Endodermal cell (in vitro differentiated cells): ENCODE measurements around the gene IGF2R. TPM values are rescaled to one million over a fixed set of nuclear protein-coding genes. Genes with fewer than 3 reads are reported as not detected.

ENCODE experiments used
- DNase-seq: peaks from one replicate; pipeline ENCODE4 v3.0.0-alpha.2; 2017
- H3K27ac ChIP-seq: 2 replicates; pipeline ENCODE4 v1.5.1; 2013; ENCODE audit warnings: mild to moderate bottlenecking, low read depth, low read length, moderate library complexity
- H3K27me3 ChIP-seq: 2 replicates; pipeline ENCODE4 v1.6.1; 2013; ENCODE audit warnings: mild to moderate bottlenecking, low read length, moderate library complexity; ENCODE audit not compliant: insufficient read depth, control insufficient read depth, poor library complexity, severe bottlenecking
- H3K36me3 ChIP-seq: 2 replicates; pipeline ENCODE4 v1.7.0; 2013; ENCODE audit warnings: mild to moderate bottlenecking, low read length, moderate library complexity; ENCODE audit not compliant: control insufficient read depth, insufficient read depth
- H3K4me1 ChIP-seq: one replicate; pipeline ENCODE4 v1.7.0; 2013; ENCODE audit warnings: low read length; ENCODE audit not compliant: control insufficient read depth, insufficient read depth
- H3K4me3 ChIP-seq: 2 replicates; pipeline ENCODE4 v1.5.1; 2013; ENCODE audit warnings: mild to moderate bottlenecking, low read length, moderate library complexity
- H3K9ac ChIP-seq: 2 replicates; pipeline ENCODE4 v1.6.1; 2013; ENCODE audit warnings: mild to moderate bottlenecking, low read length, moderate library complexity; ENCODE audit not compliant: poor library complexity, severe bottlenecking; ENCODE audit errors: extremely low read depth
- H3K9me3 ChIP-seq: 2 replicates; pipeline ENCODE4 v1.6.1; 2013; ENCODE audit warnings: mild to moderate bottlenecking, low read length, moderate library complexity; ENCODE audit not compliant: control insufficient read depth
- H3K27ac Mint-ChIP-seq: 2 replicates; pipeline ENCODE4 v1.8.0; 2020; ENCODE audit warnings: mixed read lengths
- H3K27me3 Mint-ChIP-seq: 2 replicates; pipeline ENCODE4 v1.8.0; 2021; ENCODE audit warnings: mild to moderate bottlenecking, mixed read lengths; ENCODE audit not compliant: insufficient read depth
- H3K36me3 Mint-ChIP-seq: 2 replicates; pipeline ENCODE4 v1.8.0; 2020; ENCODE audit warnings: low read depth, mixed read lengths
- H3K4me1 Mint-ChIP-seq: 2 replicates; pipeline ENCODE4 v1.8.0; 2020; ENCODE audit warnings: mixed read lengths
- H3K4me3 Mint-ChIP-seq: 2 replicates; pipeline ENCODE4 v1.8.0; 2020; ENCODE audit warnings: mild to moderate bottlenecking, moderate library complexity, mixed read lengths
- H3K9me3 Mint-ChIP-seq: 2 replicates; pipeline ENCODE4 v1.8.0; 2020; ENCODE audit warnings: mild to moderate bottlenecking, mixed read lengths
- CTCF ChIP-seq: fragments of 200-600 bp; sonication (generic); conservative IDR thresholded peaks from 2 replicates; pipeline ENCODE4 v1.5.0; 2021; ENCODE audit warnings: antibody characterized with exemption, mild to moderate bottlenecking
- WGBS, 2 experiments: methylation state at CpG; one replicate each; pipeline versions ENCODE4 v1.1.5 to v1.1.7; 2013; ENCODE audit warnings: missing lambda C conversion rate in 2 of 2, mixed read lengths in 1 of 2; ENCODE audit not compliant: insufficient coverage in 1 of 2, insufficient read length in 1 of 2; 5-methylcytosine and 5-hydroxymethylcytosine counted together
- total RNA-seq, 2 donors: library from RNA; stranded (reverse); fragmentation: NEBNext Ultra II Directional in 1 of 2; extraction: Animal tissue kit (Norgen Biotek cat#: 25700) in 1 of 2; gene quantifications; 2 replicates in 1 of 2; 3 replicates in 1 of 2; pipeline ENCODE4 v1.2.1, GENCODE V29; 2021

The IGF2R gene
- total RNA-seq, 2 donors from 2014 or later, result 103 to 130 TPM

GRCh38 chr6:160036790-160037206 is 67.9 kb downstream of the IGF2R start:
- Histone ChIP-seq H3K9me3 (no peaks in the 10 kb centered on the region), H3K36me3 (peaks cover 81% of the 10 kb centered on the region), H3K9ac (no peak overlapping the region), H3K27me3 (no peaks in the 10 kb centered on the region), H3K4me3 (no peak overlapping the region), H3K4me1 (no peaks in the 10 kb centered on the region), H3K27ac (no peak overlapping the region)
- TF ChIP-seq CTCF, result no peak
- Mint-ChIP-seq H3K4me1 (no peaks in the 10 kb centered on the region), H3K9me3 (no peaks in the 10 kb centered on the region), H3K27ac (no peak overlapping the region), H3K4me3 (no peak overlapping the region), H3K27me3 (no peaks in the 10 kb centered on the region), H3K36me3 (peaks cover 68% of the 10 kb centered on the region)
- peak; percentile 1 for DNase-seq
- WGBS, 2 experiments, result 89 to 100% methylated on average over 2 to 4 of the region's 4 CpGs

GRCh38 chr6:160038479-160038878 is 69.6 kb downstream of the IGF2R start:
- Histone ChIP-seq H3K4me3 (no peak overlapping the region), H3K9me3 (no peaks in the 10 kb centered on the region), H3K36me3 (peaks cover 81% of the 10 kb centered on the region), H3K4me1 (no peaks in the 10 kb centered on the region), H3K9ac (no peak overlapping the region), H3K27ac (no peak overlapping the region), H3K27me3 (no peaks in the 10 kb centered on the region)
- Mint-ChIP-seq H3K27me3 (no peaks in the 10 kb centered on the region), H3K27ac (peak overlapping the region; percentile 9), H3K36me3 (peaks cover 70% of the 10 kb centered on the region), H3K4me3 (no peak overlapping the region), H3K9me3 (no peaks in the 10 kb centered on the region), H3K4me1 (no peaks in the 10 kb centered on the region)
- 96 to 100% methylated on average over 4 to 7 of the region's 8 CpGs for WGBS, 2 experiments
- no peak for TF ChIP-seq CTCF
- DNase-seq, result peak; percentile 16

GRCh38 chr6:160039441-160039840 is 70.6 kb downstream of the IGF2R start:
- Histone ChIP-seq H3K36me3 (peaks cover 83% of the 10 kb centered on the region), H3K27me3 (no peaks in the 10 kb centered on the region), H3K9me3 (no peaks in the 10 kb centered on the region), H3K27ac (no peak overlapping the region), H3K4me1 (no peaks in the 10 kb centered on the region), H3K4me3 (no peak overlapping the region), H3K9ac (no peak overlapping the region)
- Mint-ChIP-seq H3K27me3 (no peaks in the 10 kb centered on the region), H3K4me3 (no peak overlapping the region), H3K9me3 (no peaks in the 10 kb centered on the region), H3K27ac (no peak overlapping the region), H3K36me3 (peaks cover 70% of the 10 kb centered on the region), H3K4me1 (no peaks in the 10 kb centered on the region)
- TF ChIP-seq CTCF, result no peak
- peak; percentile 22 for DNase-seq
- 95 to 100% methylated on average over 3 to 5 of the region's 5 CpGs for WGBS, 2 experiments
